Activated naive CD8-positive, alpha-beta T cell (primary cell): ENCODE results near the gene KSR1.
A peak's percentile ranks its signal among the peaks of the same experiment; 100 is the strongest.
"Not testable (repeated sequence)": the region's sequence is repeated elsewhere in the genome, so short reads cannot be mapped to it uniquely, and the experiment has no call there.

Experiments used
- H3K27ac Mint-ChIP-seq: one replicate; pipeline ENCODE4 v1.8.0; 2021; ENCODE audit warnings: mixed read lengths
- H3K27me3 Mint-ChIP-seq: one replicate; pipeline ENCODE4 v1.8.0; 2021; ENCODE audit warnings: mixed read lengths
- H3K36me3 Mint-ChIP-seq: one replicate; pipeline ENCODE4 v1.8.0; 2021; ENCODE audit warnings: mixed read lengths
- H3K4me1 Mint-ChIP-seq: one replicate; pipeline ENCODE4 v1.8.0; 2021; ENCODE audit warnings: low read depth, mixed read lengths
- H3K4me3 Mint-ChIP-seq: one replicate; pipeline ENCODE4 v1.8.0; 2021; ENCODE audit warnings: mild to moderate bottlenecking, mixed read lengths
- H3K9me3 Mint-ChIP-seq: one replicate; pipeline ENCODE4 v1.8.0; 2021; ENCODE audit warnings: low read depth, mixed read lengths

KSR1 gene

DNA sequence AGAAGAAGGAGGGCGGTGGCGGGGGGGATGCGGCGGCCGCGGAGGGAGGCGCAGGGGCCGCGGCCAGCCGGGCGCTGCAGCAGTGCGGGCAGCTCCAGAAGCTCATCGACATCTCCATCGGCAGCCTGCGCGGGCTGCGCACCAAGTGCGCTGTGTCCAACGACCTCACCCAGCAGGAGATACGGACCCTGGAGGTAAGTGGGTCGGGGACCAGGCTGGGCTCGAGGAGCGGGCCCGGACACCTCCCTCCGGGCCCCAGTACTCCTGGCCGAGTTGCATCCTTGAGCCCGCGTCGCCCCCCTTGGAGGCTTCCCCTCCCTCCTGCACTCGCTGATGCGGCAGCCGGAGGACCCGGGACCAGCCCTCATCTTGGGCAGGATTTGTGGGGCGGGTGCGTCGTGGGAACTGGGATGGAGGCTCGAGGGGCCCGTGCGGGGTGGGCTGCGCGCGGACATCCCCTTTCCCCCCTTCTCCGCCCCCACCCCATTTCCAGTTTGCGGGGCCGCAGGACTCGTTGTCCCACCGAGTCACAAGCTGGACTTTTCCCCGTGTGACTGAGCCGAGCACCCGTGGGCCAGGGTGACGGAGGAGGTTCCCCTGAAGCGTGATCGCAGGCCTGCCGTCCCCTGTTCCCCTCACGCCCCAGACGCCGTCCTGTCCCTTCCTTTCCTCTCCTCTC is 572 bp downstream of the KSR1 start:
- Mint-ChIP-seq H3K27me3 (no peaks in the 10 kb centered on the region), H3K4me1 (peaks cover 33% of the 10 kb centered on the region), H3K4me3 (peak overlapping the region; percentile 94)

DNA sequence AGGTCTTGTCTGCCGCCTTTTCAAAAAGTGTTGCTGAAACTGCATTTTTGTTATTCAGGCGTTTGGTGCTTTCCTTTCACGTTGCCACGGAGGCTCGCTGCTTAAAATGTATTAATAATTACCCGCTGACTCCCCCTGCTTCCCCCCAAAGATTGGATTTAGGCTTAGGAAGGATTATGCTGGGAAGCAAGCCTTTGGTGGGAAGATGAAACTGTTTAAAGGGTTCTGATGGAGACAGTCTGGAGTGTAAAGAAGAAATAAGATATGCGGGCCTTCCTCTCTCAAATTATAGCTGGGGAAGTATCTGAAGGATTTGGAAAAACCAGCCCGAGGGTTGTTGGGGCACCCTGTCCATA is 1.1 kb downstream of the KSR1 start:
- Mint-ChIP-seq H3K9me3 (no peaks in the 10 kb centered on the region), H3K4me1 (peaks cover 33% of the 10 kb centered on the region), H3K36me3 (no peaks in the 10 kb centered on the region), H3K4me3 (peak overlapping the region; percentile 94), H3K27me3 (no peaks in the 10 kb centered on the region), H3K27ac (peak overlapping the region; percentile 82)

More for the DNA sequence above, 572 bp downstream of the KSR1 start:
- Mint-ChIP-seq H3K36me3 (no peaks in the 10 kb centered on the region), H3K9me3 (no peaks in the 10 kb centered on the region), H3K27ac (peak overlapping the region; percentile 82)

DNA sequence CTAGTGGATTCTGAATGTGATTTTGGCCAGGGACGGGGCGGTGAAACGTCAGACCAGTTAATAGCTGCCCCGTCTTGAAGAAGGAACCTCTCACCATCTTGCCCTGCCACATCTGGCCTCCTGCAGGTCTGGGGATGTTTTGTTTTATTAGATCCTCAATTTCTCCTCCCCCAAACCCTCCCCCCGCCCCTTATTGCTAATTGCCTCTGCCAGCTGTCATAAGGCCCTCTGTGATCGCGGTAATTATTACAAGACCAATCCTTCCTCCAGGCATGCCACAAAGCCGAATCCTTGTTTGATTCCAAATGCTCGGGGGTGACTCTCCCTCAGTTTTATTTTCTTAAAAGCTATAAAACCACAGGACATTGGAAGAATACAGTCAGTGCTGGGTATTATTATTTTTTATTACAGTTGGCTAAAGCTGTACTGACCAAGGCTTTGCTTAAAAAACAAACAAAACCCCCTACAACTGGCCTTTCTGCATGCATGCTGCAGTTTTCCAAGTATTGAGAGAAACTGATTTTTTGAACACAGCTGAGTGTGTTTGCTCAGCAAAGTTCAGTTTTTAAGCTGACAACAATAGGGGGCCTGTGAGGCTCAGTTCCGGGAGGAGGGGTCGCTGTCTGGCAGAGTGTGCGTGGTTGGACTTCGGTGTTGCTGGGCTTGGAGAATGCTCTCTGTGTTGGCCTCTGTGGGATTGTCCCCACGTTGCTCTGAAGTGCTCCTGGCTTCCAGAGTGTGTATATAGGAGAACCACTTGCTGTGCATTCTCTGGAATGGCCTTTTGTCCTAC is 1.7 kb downstream of the KSR1 start:
- Mint-ChIP-seq H3K9me3 (no peaks in the 10 kb centered on the region), H3K4me1 (peaks cover 36% of the 10 kb centered on the region)

DNA sequence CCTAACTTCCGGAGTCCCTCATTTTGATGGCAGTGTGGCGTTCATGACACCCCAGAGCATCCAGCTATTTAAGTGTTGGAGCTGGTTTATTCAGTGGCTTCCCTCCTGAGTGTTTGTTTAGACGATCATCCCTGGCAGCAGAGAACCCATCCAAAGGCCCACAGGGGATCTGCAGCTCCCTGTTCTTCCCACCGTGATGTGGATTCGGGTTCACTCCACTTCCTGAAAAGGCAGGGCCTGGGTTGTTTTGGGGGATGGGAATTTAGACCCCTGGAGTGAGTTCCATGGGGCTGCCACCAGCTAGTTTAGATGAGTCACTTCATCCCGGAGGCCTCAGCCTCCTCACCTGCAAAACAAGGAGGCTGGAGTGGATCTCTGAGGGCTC is 2.3 kb downstream of the KSR1 start:
- Mint-ChIP-seq H3K4me3 (peak overlapping the region; percentile 94), H3K27me3 (no peaks in the 10 kb centered on the region), H3K9me3 (no peaks in the 10 kb centered on the region), H3K27ac (no peak overlapping the region), H3K4me1 (peaks cover 42% of the 10 kb centered on the region), H3K36me3 (no peaks in the 10 kb centered on the region)

More for the DNA sequence above, 1.7 kb downstream of the KSR1 start:
- Mint-ChIP-seq H3K36me3 (no peaks in the 10 kb centered on the region), H3K27me3 (no peaks in the 10 kb centered on the region), H3K27ac (peak overlapping the region; percentile 82), H3K4me3 (peak overlapping the region; percentile 94)

DNA sequence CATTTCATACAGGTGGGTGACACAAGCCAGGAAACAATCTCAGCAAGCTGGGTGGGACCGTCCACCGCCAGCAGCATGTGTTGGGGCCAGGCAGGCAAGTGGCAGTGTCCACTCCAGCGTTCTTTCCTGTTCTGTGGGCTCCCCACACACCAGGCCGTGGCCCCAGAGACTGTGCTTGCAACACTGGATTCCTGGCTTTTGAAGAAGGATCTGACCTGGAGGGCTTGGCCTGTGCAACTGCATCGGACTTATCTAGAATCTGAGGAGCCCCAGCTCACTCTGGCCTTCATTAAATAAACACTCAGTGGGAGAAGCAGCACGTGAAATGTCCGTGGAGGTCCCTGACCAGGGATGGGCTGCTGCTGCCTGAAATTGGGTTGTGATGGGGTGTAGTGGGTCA is 3.2 kb downstream of the KSR1 start:
- no peaks in the 10 kb centered on the region for H3K9me3 Mint-ChIP-seq
- no peaks in the 10 kb centered on the region for H3K27me3 Mint-ChIP-seq
- peaks cover 48% of the 10 kb centered on the region for H3K4me1 Mint-ChIP-seq
- H3K27ac Mint-ChIP-seq: no peak overlapping the region
- no peaks in the 10 kb centered on the region for H3K36me3 Mint-ChIP-seq
- no peak overlapping the region for H3K4me3 Mint-ChIP-seq

DNA sequence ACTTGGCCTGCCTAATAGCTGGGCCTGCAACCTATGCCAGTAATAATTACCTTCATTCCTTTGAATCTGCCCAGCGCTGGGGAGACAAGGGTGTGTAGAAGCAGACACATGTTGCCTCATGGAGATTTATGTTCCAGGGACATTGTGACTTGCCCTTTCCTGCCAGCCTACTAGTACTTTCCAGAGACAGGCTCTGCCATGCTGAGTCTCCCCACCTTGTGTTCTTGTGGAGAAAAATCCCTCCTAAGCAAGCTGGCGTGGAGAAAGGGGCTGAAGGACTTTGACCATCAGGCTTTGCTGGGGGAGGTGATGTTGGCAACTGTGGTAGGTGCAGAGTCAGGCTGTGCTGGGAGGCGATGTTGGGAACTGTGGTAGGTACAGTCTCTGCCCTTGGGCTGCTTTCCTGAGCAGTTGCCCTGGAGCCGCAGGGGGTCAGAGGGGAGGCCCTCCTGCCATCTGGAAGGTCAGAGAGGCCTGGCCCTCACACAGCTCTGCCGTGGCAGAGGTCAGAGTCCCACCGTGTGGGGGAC is 4.0 kb downstream of the KSR1 start:
- H3K4me1 Mint-ChIP-seq: peaks cover 45% of the 10 kb centered on the region
- no peaks in the 10 kb centered on the region for H3K27me3 Mint-ChIP-seq
- H3K9me3 Mint-ChIP-seq: no peaks in the 10 kb centered on the region
- no peaks in the 10 kb centered on the region for H3K36me3 Mint-ChIP-seq
- H3K27ac Mint-ChIP-seq: no peak overlapping the region
- H3K4me3 Mint-ChIP-seq: no peak overlapping the region

DNA sequence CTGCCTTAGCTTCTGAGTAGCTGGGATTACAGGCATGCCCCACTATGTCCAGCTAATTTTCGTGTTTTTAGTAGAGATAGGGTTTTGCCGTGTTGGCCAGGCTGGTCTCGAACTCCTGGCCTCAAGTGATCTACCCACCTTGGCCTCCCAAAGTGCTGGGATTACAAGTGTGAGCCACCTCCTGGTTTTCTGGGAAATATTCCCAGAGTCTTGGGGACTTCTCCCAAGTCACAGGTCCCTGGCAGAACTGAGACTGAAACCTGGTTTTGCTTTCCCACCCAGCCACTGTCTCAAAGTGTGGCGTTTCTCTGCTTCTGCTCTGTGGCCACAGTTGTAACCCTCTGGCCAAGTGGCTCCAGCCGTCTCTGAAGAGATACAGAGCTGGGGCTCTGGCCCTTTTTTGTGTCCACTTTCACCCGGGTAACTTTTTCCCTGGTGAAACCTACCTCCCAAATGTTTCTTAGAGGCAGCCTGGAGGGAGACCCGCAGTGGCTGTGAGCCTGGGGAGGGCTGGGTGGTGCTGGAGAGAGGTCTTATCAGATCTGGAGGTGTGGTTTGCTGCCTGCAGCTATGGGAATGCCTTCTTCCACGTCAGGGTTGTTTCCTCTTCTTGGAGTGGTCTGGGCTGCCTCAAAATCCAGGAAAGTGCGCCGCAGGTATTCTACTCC is 5.1 kb downstream of the KSR1 start:
- no peaks in the 10 kb centered on the region for H3K36me3 Mint-ChIP-seq
- H3K27me3 Mint-ChIP-seq: no peaks in the 10 kb centered on the region
- H3K4me3 Mint-ChIP-seq: no peak overlapping the region
- peaks cover 47% of the 10 kb centered on the region for H3K4me1 Mint-ChIP-seq
- no peak overlapping the region for H3K27ac Mint-ChIP-seq
- no peaks in the 10 kb centered on the region for H3K9me3 Mint-ChIP-seq

DNA sequence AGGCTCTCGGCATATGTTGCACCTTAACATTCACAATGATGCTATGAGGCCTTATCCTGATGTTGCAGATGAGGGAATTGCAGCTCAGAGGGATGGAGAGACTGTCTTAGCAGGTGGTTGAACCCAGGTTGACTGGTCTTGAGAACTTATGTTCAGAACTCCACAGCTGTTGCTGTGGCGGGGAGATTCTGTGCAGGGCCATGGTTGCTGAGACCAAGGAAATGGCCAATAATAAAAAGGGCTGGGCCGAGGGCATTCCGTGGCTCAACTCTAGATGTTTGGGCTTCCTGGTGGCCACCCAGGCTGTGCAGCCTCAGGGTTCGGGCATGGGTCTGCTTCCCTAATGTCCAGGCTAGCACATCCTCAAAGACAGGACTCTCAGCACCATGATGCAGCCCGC is 5.9 kb downstream of the KSR1 start:
- no peaks in the 10 kb centered on the region for H3K36me3 Mint-ChIP-seq
- H3K27ac Mint-ChIP-seq: no peak overlapping the region
- peaks cover 55% of the 10 kb centered on the region for H3K4me1 Mint-ChIP-seq
- H3K27me3 Mint-ChIP-seq: no peaks in the 10 kb centered on the region
- H3K4me3 Mint-ChIP-seq: no peak overlapping the region
- H3K9me3 Mint-ChIP-seq: no peaks in the 10 kb centered on the region

DNA sequence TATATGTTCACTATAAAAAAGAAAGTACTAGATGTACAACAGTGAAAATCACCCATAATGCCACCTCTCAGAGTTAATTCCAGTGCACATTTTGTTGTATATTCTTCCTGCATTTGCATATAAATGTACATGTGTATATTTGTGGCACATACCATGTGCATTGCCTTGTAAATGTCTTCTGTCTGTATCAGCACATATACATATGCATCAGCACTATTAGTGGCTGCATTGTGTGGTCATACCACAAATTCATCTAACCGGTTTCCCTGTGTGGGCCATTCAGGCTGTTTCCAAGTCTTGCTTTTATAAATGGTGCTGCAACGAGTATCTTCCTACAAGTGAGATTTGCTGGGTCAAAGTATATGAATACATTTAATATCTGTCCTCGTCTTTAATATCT is 6.5 kb downstream of the KSR1 start:
- H3K4me1 Mint-ChIP-seq: peaks cover 54% of the 10 kb centered on the region
- no peaks in the 10 kb centered on the region for H3K9me3 Mint-ChIP-seq
- no peak overlapping the region for H3K27ac Mint-ChIP-seq
- H3K36me3 Mint-ChIP-seq: peaks cover 3% of the 10 kb centered on the region
- H3K4me3 Mint-ChIP-seq: no peak overlapping the region
- H3K27me3 Mint-ChIP-seq: no peaks in the 10 kb centered on the region

DNA sequence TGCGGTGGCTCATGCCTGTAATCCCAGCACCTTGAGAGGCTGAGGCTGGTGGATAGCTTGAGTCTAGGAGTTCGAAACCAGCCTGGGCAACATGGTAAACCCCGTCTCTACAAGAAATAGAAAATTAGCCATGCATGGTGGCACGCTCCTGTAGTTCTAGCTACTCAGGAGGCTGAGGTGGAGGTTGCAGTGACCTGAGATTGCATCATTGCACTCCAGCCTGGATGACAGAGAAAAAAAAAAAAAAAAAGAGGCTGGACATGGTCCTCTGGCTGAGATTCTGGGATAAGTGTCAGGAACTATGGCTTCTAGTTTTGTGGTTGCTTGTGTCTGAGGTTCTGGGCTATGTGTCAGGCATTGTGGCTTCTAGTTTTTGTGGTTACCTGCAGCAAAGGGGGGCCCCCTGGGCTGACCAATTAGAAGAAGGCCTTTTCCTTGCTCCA is 7.0 kb downstream of the KSR1 start:
- Mint-ChIP-seq H3K4me3 (no peak overlapping the region), H3K4me1 (peaks cover 50% of the 10 kb centered on the region), H3K27me3 (no peaks in the 10 kb centered on the region), H3K36me3 (peaks cover 3% of the 10 kb centered on the region), H3K9me3 (no peaks in the 10 kb centered on the region), H3K27ac (no peak overlapping the region)

DNA sequence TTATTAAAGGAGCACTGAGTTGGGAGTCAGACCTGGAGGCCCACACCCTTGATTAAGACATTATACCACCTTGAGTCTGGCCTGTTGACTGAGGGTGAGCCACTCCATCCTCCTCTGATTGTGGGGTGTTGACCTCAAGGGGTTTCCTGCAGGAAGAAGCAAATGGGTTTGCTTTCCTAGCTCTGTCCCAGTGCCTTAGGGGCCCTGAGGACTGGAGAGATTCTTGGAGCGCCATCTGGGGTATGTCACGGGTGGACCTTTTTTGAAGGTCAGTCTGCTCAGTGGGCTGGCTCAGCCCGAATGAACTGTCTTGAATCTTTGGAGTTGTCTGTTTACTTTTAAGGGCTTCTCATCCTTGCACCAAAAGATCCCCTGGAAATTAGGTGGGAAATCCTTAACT is 7.8 kb downstream of the KSR1 start:
- H3K9me3 Mint-ChIP-seq, H3K4me3 Mint-ChIP-seq, H3K27me3 Mint-ChIP-seq, H3K27ac Mint-ChIP-seq, H3K36me3 Mint-ChIP-seq: not testable (repeated sequence)
- peaks cover 49% of the 10 kb centered on the region for H3K4me1 Mint-ChIP-seq

DNA sequence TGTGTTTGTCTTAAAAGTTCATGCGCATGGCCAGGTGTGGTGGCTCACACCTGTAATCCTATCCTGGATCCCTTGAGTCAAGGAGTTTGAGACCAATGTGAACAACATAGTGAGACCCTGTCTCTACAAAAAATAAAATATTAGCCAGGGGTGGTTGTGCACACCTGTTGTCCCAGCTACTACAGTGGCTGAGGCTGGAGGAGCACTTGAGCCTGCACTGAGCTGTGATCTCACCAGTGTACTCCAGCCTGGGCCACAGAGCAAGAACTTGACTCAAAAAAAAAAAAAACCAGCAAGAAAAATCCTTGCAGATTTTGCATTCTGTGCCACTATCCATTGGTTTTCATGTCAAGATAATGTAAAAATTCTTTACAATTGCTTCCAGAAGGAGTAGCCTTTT is 8.2 kb downstream of the KSR1 start:
- no peak overlapping the region for H3K4me3 Mint-ChIP-seq
- peaks cover 3% of the 10 kb centered on the region for H3K36me3 Mint-ChIP-seq
- H3K27ac Mint-ChIP-seq: no peak overlapping the region
- peaks cover 52% of the 10 kb centered on the region for H3K4me1 Mint-ChIP-seq
- no peaks in the 10 kb centered on the region for H3K27me3 Mint-ChIP-seq
- H3K9me3 Mint-ChIP-seq: no peaks in the 10 kb centered on the region

DNA sequence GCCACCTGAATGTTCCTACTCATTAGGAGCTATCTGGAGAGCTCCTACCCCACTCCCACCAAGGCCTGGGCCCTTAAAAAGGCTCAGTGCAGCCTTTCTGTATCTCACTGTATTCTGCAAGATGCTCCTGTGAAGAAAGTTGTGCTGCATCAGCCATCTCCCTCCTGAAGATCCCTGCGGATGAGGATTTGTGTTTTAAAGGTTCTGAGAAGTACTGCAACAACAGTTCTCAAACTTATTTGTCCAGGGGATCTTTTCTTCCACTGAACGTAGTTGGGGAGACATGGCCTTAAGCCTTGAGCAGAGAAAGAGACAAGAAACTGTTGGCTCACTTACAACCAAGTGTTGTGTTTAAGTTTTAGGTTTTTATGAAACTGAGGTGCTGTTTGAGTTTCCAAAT is 9.6 kb downstream of the KSR1 start:
- not testable (repeated sequence) for H3K36me3 Mint-ChIP-seq, H3K9me3 Mint-ChIP-seq, H3K27me3 Mint-ChIP-seq
- peak overlapping the region; percentile 95 for H3K27ac Mint-ChIP-seq
- H3K4me1 Mint-ChIP-seq: peaks cover 58% of the 10 kb centered on the region
- peak overlapping the region; percentile 80 for H3K4me3 Mint-ChIP-seq

DNA sequence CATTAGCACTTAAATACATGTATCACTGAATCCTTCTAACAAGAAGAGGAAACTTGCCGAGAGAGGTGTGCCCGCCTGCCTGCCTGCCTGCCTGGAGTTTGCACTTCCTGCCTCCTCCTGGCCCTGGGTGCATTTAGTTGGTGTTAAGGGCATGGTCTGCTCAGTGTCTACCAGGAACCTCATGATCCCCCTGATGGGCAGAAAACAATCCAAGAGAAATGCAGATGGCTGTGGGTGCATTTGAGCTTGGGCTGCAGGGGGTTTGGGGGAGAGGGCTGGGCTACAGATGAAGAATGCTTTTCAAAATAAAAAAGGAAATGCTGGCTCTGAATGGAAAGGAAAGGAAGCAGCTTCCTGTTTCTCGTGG is 10.1 kb downstream of the KSR1 start:
- H3K9me3 Mint-ChIP-seq: no peaks in the 10 kb centered on the region
- no peaks in the 10 kb centered on the region for H3K27me3 Mint-ChIP-seq
- peak overlapping the region; percentile 80 for H3K4me3 Mint-ChIP-seq
- peak overlapping the region; percentile 95 for H3K27ac Mint-ChIP-seq
- peaks cover 63% of the 10 kb centered on the region for H3K4me1 Mint-ChIP-seq
- peaks cover 4% of the 10 kb centered on the region for H3K36me3 Mint-ChIP-seq

DNA sequence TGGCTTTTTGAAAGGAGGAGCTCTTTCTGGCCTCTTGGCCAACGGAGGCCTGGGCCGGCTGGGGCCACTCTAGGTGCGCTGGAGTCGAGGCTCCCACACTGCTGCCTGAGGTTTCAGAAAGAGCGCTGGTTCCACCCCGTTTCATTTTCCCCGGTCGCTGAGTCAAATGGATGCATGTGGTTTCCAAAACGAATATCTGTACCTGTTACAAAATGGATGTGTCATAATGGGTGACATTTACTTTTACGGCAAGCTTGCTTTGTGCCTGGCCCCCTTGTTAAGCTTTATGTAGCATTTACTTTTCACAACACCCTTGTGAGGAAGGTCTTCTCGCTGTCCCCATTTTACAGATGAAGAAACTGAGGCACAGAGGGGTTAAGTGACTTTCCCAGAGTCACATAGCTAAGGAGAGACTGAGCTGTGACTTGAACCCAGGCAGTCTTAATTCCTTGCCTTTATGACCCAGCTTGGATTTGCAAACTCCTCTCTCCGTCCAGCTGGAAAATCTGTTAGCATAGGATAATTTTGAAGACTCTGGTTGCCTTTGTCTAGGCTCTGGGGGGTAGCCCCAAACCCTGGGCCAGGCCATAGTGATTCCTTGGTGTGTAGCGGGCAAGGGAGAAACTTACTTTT is 10.6 kb downstream of the KSR1 start:
- Mint-ChIP-seq H3K4me3 (peak overlapping the region; percentile 80), H3K27me3 (no peaks in the 10 kb centered on the region), H3K9me3 (no peaks in the 10 kb centered on the region), H3K4me1 (peaks cover 66% of the 10 kb centered on the region), H3K36me3 (peaks cover 4% of the 10 kb centered on the region), H3K27ac (peak overlapping the region; percentile 95)
